B cell (primary cell): ENCODE measurements around the gene ASB18.

Experiments used
- CTCF ChIP-seq: fragments of 200-600 bp; IDR thresholded peaks from one replicate; pipeline ENCODE4 v1.8.0; 2022; ENCODE audit warnings: antibody characterized with exemption, mild to moderate bottlenecking
- EZH2 ChIP-seq: IDR thresholded peaks from 2 replicates; pipeline ENCODE4 v1.6.1; 2012; ENCODE audit warnings: borderline replicate concordance, low read depth, mild to moderate bottlenecking, moderate library complexity, low read length; ENCODE audit not compliant: insufficient read depth, poor library complexity, severe bottlenecking

- TF ChIP-seq CTCF (no peak), EZH2 (no peak)
Measured at GRCh38 chr2:236155406-236155805, 108.8 kb downstream of the ASB18 start.
